Thoracic aorta (tissue), 2 donors: ENCODE results near the gene MAP4K3. TPM values are rescaled to one million over a fixed set of nuclear protein-coding genes. Genes with fewer than 3 reads are reported as not detected.

Source experiments
- ATAC-seq: fragments of 150-250 bp; one replicate; pipeline ENCODE4 v1.8.0; 2017; ENCODE audit warnings: low read depth; ENCODE audit not compliant: insufficient number of reproducible peaks, low FRiP score
- DNase-seq: peaks from one replicate; pipeline ENCODE4 v3.0.0-alpha.2; 2020; ENCODE audit warnings: low spot score
- H3K27ac ChIP-seq, 2 donors: fragments of 200-600 bp; sonication (generic); 1 replicate in 1 of 2; 2 replicates in 1 of 2; pipeline ENCODE4 v1.5.1; 2016; ENCODE audit warnings: mild to moderate bottlenecking in 2 of 2, moderate library complexity in 2 of 2
- H3K27me3 ChIP-seq: fragments of 200-600 bp; sonication (generic); replicated peaks from 2 replicates; pipeline ENCODE4 v1.6.0; 2016; ENCODE audit warnings: mild to moderate bottlenecking; ENCODE audit not compliant: insufficient read depth
- H3K36me3 ChIP-seq: fragments of 200-600 bp; sonication (generic); one replicate; pipeline ENCODE4 v1.5.1; 2016
- H3K4me1 ChIP-seq, 2 donors: fragments of 200-600 bp; sonication (generic); 1 replicate in 1 of 2; 2 replicates in 1 of 2; pipeline versions ENCODE4 v1.5.1 to v1.6.0; 2016; ENCODE audit warnings: low read depth in 2 of 2, mild to moderate bottlenecking in 1 of 2; ENCODE audit not compliant: control insufficient read depth in 1 of 2
- H3K4me3 ChIP-seq: fragments of 200-600 bp; sonication (generic); 2 replicates; pipeline ENCODE4 v1.5.1; 2016; ENCODE audit warnings: mild to moderate bottlenecking
- H3K9me3 ChIP-seq: fragments of 200-600 bp; sonication (generic); 2 replicates; pipeline ENCODE4 v1.5.1; 2016
- total RNA-seq, 2 donors: library from RNA; depleted of rRNA; stranded (reverse); fragments of >200 nt; gene quantifications; one replicate each; pipeline versions ENCODE4 v1.1.0 to v1.2.3, GENCODE V29; 2016
- TF ChIP-seq, protein P1 (sequence below): fragments of 200-600 bp; sonication (generic); IDR thresholded peaks from one replicate; pipeline ENCODE4 v1.5.1; 2019; ENCODE audit warnings: antibody characterized with exemption

MAP4K3 gene
- total RNA-seq, 2 donors from 2014 or later = 53.7 to 58.8 TPM

GRCh38 chr2:39424951-39425350 lies 12.1 kb downstream of the MAP4K3 start:
- no peak overlapping the region for H3K27ac ChIP-seq
- no peak for ATAC-seq

DNA sequence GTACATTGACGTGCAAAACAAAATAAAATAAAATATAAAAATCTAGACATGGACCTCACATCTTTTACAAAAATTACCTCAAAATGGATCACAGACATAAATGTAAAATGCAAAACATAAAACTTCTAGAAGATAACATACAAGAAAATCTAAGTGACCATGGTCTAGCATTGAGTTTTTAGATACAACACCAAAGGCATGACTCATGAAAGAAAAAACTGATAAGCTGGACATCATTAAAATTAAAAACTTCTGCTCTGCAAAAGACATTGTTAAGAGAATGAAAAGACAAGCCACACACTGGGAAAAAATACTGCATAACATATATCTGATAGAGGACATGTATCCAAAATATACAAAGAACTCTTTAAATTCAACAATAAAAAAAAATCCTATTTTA lies 14.4 kb downstream of the MAP4K3 start:
- H3K4me1 ChIP-seq = peaks cover 34 to 39% of the 10 kb centered on the region in 2 donors
- DNase-seq = no peak
- no peak overlapping the region for H3K27ac ChIP-seq
- H3K27me3 ChIP-seq = no peaks in the 10 kb centered on the region
- H3K9me3 ChIP-seq = no peaks in the 10 kb centered on the region
- no peak overlapping the region for H3K4me3 ChIP-seq
- no peaks in the 10 kb centered on the region for H3K36me3 ChIP-seq
- TF ChIP-seq, protein P1, sequence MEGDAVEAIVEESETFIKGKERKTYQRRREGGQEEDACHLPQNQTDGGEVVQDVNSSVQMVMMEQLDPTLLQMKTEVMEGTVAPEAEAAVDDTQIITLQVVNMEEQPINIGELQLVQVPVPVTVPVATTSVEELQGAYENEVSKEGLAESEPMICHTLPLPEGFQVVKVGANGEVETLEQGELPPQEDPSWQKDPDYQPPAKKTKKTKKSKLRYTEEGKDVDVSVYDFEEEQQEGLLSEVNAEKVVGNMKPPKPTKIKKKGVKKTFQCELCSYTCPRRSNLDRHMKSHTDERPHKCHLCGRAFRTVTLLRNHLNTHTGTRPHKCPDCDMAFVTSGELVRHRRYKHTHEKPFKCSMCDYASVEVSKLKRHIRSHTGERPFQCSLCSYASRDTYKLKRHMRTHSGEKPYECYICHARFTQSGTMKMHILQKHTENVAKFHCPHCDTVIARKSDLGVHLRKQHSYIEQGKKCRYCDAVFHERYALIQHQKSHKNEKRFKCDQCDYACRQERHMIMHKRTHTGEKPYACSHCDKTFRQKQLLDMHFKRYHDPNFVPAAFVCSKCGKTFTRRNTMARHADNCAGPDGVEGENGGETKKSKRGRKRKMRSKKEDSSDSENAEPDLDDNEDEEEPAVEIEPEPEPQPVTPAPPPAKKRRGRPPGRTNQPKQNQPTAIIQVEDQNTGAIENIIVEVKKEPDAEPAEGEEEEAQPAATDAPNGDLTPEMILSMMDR = no peak
- no peak for ATAC-seq

More at GRCh38 chr2:39424951-39425350, 12.1 kb downstream of the MAP4K3 start:
- H3K36me3 ChIP-seq = no peaks in the 10 kb centered on the region
- TF ChIP-seq, protein P1 = no peak
- H3K27me3 ChIP-seq = no peaks in the 10 kb centered on the region
- no peaks in the 10 kb centered on the region for H3K9me3 ChIP-seq
- H3K4me3 ChIP-seq = no peak overlapping the region
- H3K4me1 ChIP-seq = peaks cover 19 to 30% of the 10 kb centered on the region in 2 donors
- no peak for DNase-seq

DNA sequence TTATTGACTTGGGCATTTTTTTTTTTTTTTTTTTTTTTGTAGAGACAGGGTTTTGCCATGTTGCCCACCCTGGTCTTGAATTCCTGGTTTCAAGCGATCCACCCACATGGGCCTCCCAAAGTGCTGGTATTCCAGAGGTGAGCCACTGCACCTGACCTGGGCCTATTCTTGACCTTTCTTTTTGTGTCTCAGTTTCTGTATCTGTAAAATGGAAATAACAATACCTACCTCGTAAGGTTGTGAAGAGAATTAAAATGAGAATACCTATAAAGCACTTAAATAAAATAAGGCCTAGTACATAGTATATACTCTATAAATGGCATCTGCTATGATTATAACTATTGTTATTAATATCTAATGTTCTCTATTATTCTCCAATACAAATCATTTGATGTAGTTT lies 15.7 kb downstream of the MAP4K3 start:
- TF ChIP-seq, protein P1 = no peak
- Histone ChIP-seq H3K9me3 (no peaks in the 10 kb centered on the region), H3K36me3 (no peaks in the 10 kb centered on the region), H3K27ac (no peak overlapping the region), H3K27me3 (no peaks in the 10 kb centered on the region), H3K4me1 (peaks cover 37 to 40% of the 10 kb centered on the region in 2 donors), H3K4me3 (no peak overlapping the region)
- ATAC-seq = no peak
- DNase-seq = no peak

- Histone ChIP-seq H3K4me3 (no peak overlapping the region), H3K36me3 (no peaks in the 10 kb centered on the region), H3K9me3 (no peaks in the 10 kb centered on the region), H3K27ac (peak overlapping the region in 1 of 2 donors; percentile 55), H3K27me3 (no peaks in the 10 kb centered on the region), H3K4me1 (peaks cover 43 to 48% of the 10 kb centered on the region in 2 donors)
- no peak for DNase-seq
- no peak for ATAC-seq
- TF ChIP-seq, protein P1 = no peak
Observed at GRCh38 chr2:39419282-39420223, 17.5 kb downstream of the MAP4K3 start.

GRCh38 chr2:39418491-39418890 lies 18.6 kb downstream of the MAP4K3 start:
- peak overlapping the region in 1 of 2 donors; percentile 24 for H3K27ac ChIP-seq
- H3K9me3 ChIP-seq = no peaks in the 10 kb centered on the region
- DNase-seq = no peak
- H3K36me3 ChIP-seq = no peaks in the 10 kb centered on the region
- H3K27me3 ChIP-seq = no peaks in the 10 kb centered on the region
- TF ChIP-seq, protein P1 = no peak
- peaks cover 54 to 55% of the 10 kb centered on the region in 2 donors for H3K4me1 ChIP-seq
- ATAC-seq = no peak
- H3K4me3 ChIP-seq = peak overlapping the region; percentile 49
